Ovary (tissue), 9 donors: ENCODE data around the gene APOF. TPM values are rescaled to one million over a fixed set of nuclear protein-coding genes. Genes with fewer than 3 reads are reported as not detected.

Experiments
- DNase-seq, 5 donors: peaks; one replicate each; pipeline ENCODE4 v3.0.0-alpha.2; 2019 to 2020
- H3K27ac ChIP-seq, 2 donors: fragments of 200-600 bp; one replicate each; pipeline versions ENCODE4 v1.5.1 to v1.8.0; 2019 to 2022
- H3K27me3 ChIP-seq: fragments of 200-600 bp; one replicate; pipeline ENCODE4 v1.8.0; 2022
- H3K36me3 ChIP-seq: fragments of 200-600 bp; sonication (generic); one replicate; pipeline ENCODE4 v1.5.1; 2019
- H3K4me1 ChIP-seq: one replicate; pipeline ENCODE4 v1.8.1; 2013; ENCODE audit warnings: mild to moderate bottlenecking, moderate library complexity; ENCODE audit not compliant: insufficient read depth
- H3K4me3 ChIP-seq: fragments of 200-600 bp; sonication (generic); one replicate; pipeline ENCODE4 v1.5.1; 2017
- H3K9me3 ChIP-seq, 2 donors: fragments of 200-600 bp in 1 of 2; sonication (generic) in 1 of 2; one replicate each; pipeline versions ENCODE4 v1.5.1 to v1.8.1; 2013 to 2019; ENCODE audit warnings: mild to moderate bottlenecking in 1 of 2, moderate library complexity in 1 of 2
- CTCF ChIP-seq, 3 donors: fragments of 450-650 bp in 2 of 3; fragments of 200-600 bp in 1 of 3; IDR thresholded peaks; one replicate each; pipeline versions ENCODE4 v1.5.1 to v1.8.0; 2016 to 2022; ENCODE audit warnings: antibody characterized with exemption in 3 of 3, mild to moderate bottlenecking in 1 of 3
- EP300 ChIP-seq: sonication (generic); formaldehyde crosslinking; IDR thresholded peaks from one replicate; pipeline ENCODE4 v1.6.1; 2017; ENCODE audit warnings: antibody characterized with exemption
- POLR2A ChIP-seq: fragments of 450-650 bp; IDR thresholded peaks from one replicate; pipeline ENCODE4 v1.6.1; 2017; ENCODE audit warnings: antibody characterized with exemption, mild to moderate bottlenecking, moderate library complexity
- WGBS, 3 donors: extraction: QIAGEN DNeasy Blood & Tissue Kit in 1 of 3; methylation state at CpG; one replicate each; pipeline versions ENCODE4 v1.1.5 to v1.1.7; 2013 to 2017; 5-methylcytosine and 5-hydroxymethylcytosine counted together
- intact Hi-C, 4 donors: fragments of 100-400 bp; cut with DNase I; formaldehyde crosslinking; loops; one replicate each; pipeline versions ENCODE4 v1.11.0 to v1.15.1; 2022 to 2023
- polyA plus RNA-seq, 2 donors: library from polyadenylated mRNA; stranded (reverse); fragments of 200-250 nt in 1 of 2; fragments of 350-450 nt in 1 of 2; fragmentation: Illumina TruSeq in 1 of 2; extraction: RNeasy Lipid Tissue Mini Kit (QIAGEN cat#74804) in 1 of 2; gene quantifications; one replicate each; pipeline ENCODE4 v1.2.3, GENCODE V29; 2013 to 2014
- total RNA-seq, 7 donors: library from RNA; depleted of rRNA in 2 of 7; stranded (reverse); fragments of >200 nt in 2 of 7; fragmentation: NEBNext Ultra II Directional in 3 of 7; extraction: Animal tissue kit (Norgen Biotek cat#: 25700) in 3 of 7; gene quantifications; one replicate each; pipeline versions ENCODE4 v1.1.0 to v1.2.4, GENCODE V29; 2016 to 2023
- donor health status: DM: no; HTN: no; CAD: no; lungs with moderate emphysema.
- donor health status: DM: no; HTN: no; CAD: no.
- donor health status: Bipolar disorder and iron deficiency.
- donor health status: DM: yes; HTN: yes; CAD: no.
- donor health status: DM: no; HTN: no; CAD: no.
- donor health status: DM: yes; HTN: yes; CAD: no.

Gene APOF
- total and polyA plus RNA-seq, 9 donors: not detected

DNA sequence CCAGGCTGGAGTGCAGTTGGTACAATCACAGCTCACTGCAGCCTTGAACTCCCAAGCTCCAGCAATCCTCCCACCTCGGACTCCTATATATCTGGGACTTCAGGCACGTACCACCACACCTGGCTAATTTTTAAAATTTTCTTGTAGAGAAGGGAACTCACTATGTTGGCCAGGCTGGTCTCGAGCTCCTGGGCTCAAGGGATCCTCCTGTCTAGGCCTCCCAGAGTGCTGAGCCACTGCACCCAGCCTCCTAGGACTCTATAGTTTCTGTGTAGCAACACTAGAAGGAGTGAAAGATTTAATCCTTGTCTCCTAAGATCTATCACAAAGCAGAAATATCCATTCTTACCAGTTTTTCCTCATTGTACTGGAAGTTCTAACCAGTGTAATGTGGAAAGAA is 4.3 kb upstream of the APOF start:
- Histone ChIP-seq H3K9me3 (no peaks in the 10 kb centered on the region), H3K4me1 (no peaks in the 10 kb centered on the region), H3K4me3 (no peak overlapping the region), H3K36me3 (no peaks in the 10 kb centered on the region), H3K27me3 (no peaks in the 10 kb centered on the region), H3K27ac (no peak overlapping the region)
- intact Hi-C loops: no loop called here
- 72 to 83% (median 72%) methylated on average over 3 of the region's 3 CpGs for WGBS, 3 donors
- TF ChIP-seq POLR2A: no peak
- TF ChIP-seq EP300: no peak
- no peak for TF ChIP-seq CTCF (IDR thresholded peaks at IDR 0.05)
- DNase-seq: no peak

GRCh38 chr12:56361487-56362129 is 1.0 kb downstream of the APOF start:
- no peak for DNase-seq
- Histone ChIP-seq H3K27ac (no peak overlapping the region), H3K36me3 (no peaks in the 10 kb centered on the region), H3K27me3 (no peaks in the 10 kb centered on the region), H3K4me3 (no peak overlapping the region), H3K9me3 (no peaks in the 10 kb centered on the region), H3K4me1 (peaks cover 6% of the 10 kb centered on the region)
- 67 to 79% (median 74%) methylated on average over 8 of the region's 8 CpGs for WGBS, 3 donors
- intact Hi-C loops: no loop called here
- TF ChIP-seq EP300 (no peak), CTCF (IDR thresholded peaks at IDR 0.05) (no peak)

- Histone ChIP-seq H3K27me3 (no peaks in the 10 kb centered on the region), H3K27ac (peak within 1 kb of the TSS; percentile 32 to 83), H3K9me3 (no peaks in the 10 kb centered on the region), H3K4me3 (peak within 1 kb of the TSS; percentile 83), H3K4me1 (peaks cover 6% of the 10 kb centered on the region), H3K36me3 (no peaks in the 10 kb centered on the region)
- 0% methylated on average over 48 to 54 of the region's 54 CpGs for WGBS, 3 donors
- intact Hi-C loops: loop anchor here in 1 of 4 donors (10.0 kb wide), 1 partner anchor 95 kb away; the partner anchor contains the start of gene MIP
- no peak for TF ChIP-seq CTCF (IDR thresholded peaks at IDR 0.05)
- peak; percentile 76 for TF ChIP-seq EP300
- TF ChIP-seq POLR2A: peak; percentile 33
- DNase-seq: peak; percentile 98 to 99 (median 98)
Measured at GRCh38 chr12:56359851-56360767, 2.5 kb downstream of the APOF start, which contains the start of gene STAT2. STAT2 (minus strand) TSS chr12:56360107; CDS start chr12:56356571, 3,536 bp downstream.

- TF ChIP-seq POLR2A (no peak), CTCF (IDR thresholded peaks at IDR 0.05) (no peak), EP300 (no peak)
- Histone ChIP-seq H3K4me1 (peaks cover 6% of the 10 kb centered on the region), H3K36me3 (no peaks in the 10 kb centered on the region), H3K27ac (peak overlapping the region in 1 of 2 donors; percentile 83), H3K4me3 (peak overlapping the region; percentile 83), H3K27me3 (no peaks in the 10 kb centered on the region), H3K9me3 (no peaks in the 10 kb centered on the region)
- WGBS, 3 donors: 0% methylated on average over 1 of the region's 1 CpG
- no peak for DNase-seq
- intact Hi-C loops: loop anchor here in 1 of 4 donors (10.0 kb wide), 1 partner anchor 96 kb away; the partner anchor contains the start of gene MIP
Measured at GRCh38 chr12:56358836-56359532, 3.7 kb downstream of the APOF start.
